WTC11 (cell line): Measurements from ENCODE around the gene ATP1A4. TPM values are rescaled to one million over a fixed set of nuclear protein-coding genes. Genes with fewer than 3 reads are reported as not detected.
A peak's percentile ranks its signal among the peaks of the same experiment; 100 is the strongest.

Experiments used
- ATAC-seq: fragments of 200-7000 bp; cut with Tn5 transposase; 2 replicates; pipeline ENCODE4 v1.10.0; 2021; ENCODE audit warnings: mild to moderate bottlenecking, moderate library complexity
- Bru-seq: library from RNA; stranded (reverse); fragments of 400-500 nt; gene quantifications from one replicate; lab custom pipeline; 2021; lab: Mats Ljungman, UMichigan
- CTCF ChIA-PET: fragments of 300-600 bp; sonication (Branson Sonifier 250); formaldehyde crosslinking; loops from one replicate; lab custom pipeline; 2021; ENCODE audit warnings: antibody characterized with exemption; lab: Charles Lee
- POLR2A ChIA-PET: fragments of 350-600 bp; sonication (Branson Sonifier 250); formaldehyde crosslinking; loops from one replicate; lab custom pipeline; 2021; ENCODE audit warnings: antibody characterized with exemption; lab: Charles Lee
- DNase-seq: peaks from one replicate; pipeline ENCODE4 v3.0.0; 2021; ENCODE audit warnings: low spot score
- H3K27ac Mint-ChIP-seq: 2 replicates; pipeline ENCODE4 v1.8.0; 2021; ENCODE audit warnings: mixed read lengths
- H3K27me3 Mint-ChIP-seq: 2 replicates; pipeline ENCODE4 v1.8.0; 2021; ENCODE audit warnings: low read depth, mild to moderate bottlenecking, moderate library complexity, mixed read lengths
- H3K36me3 Mint-ChIP-seq: 2 replicates; pipeline ENCODE4 v1.8.0; 2021; ENCODE audit warnings: mixed read lengths
- H3K4me1 Mint-ChIP-seq: 2 replicates; pipeline ENCODE4 v1.8.0; 2022; ENCODE audit warnings: mixed read lengths
- H3K4me3 Mint-ChIP-seq: 2 replicates; pipeline ENCODE4 v1.8.0; 2021; ENCODE audit warnings: mild to moderate bottlenecking, moderate library complexity, mixed read lengths
- H3K9me3 Mint-ChIP-seq: 2 replicates; pipeline ENCODE4 v1.8.0; 2021; ENCODE audit warnings: mixed read lengths
- ATF2 ChIP-seq: sonication (generic); formaldehyde crosslinking; IDR thresholded peaks from 2 replicates; pipeline ENCODE4 v1.8.1; 2022; ENCODE audit warnings: low read depth, missing genetic modification reagents, borderline replicate concordance
- CBFB ChIP-seq: sonication (generic); formaldehyde crosslinking; IDR thresholded peaks from 2 replicates; pipeline ENCODE4 v1.8.1; 2022; ENCODE audit warnings: mild to moderate bottlenecking, low read depth, missing genetic modification reagents
- ELF4 ChIP-seq: sonication (generic); formaldehyde crosslinking; IDR thresholded peaks from 2 replicates; pipeline ENCODE4 v1.8.1; 2022; ENCODE audit warnings: low read depth, mild to moderate bottlenecking, moderate library complexity, missing genetic modification reagents
- FOXJ3 ChIP-seq: sonication (generic); formaldehyde crosslinking; IDR thresholded peaks from 2 replicates; pipeline ENCODE4 v1.9.0; 2021; ENCODE audit warnings: missing genetic modification reagents, mild to moderate bottlenecking, borderline replicate concordance
- IRF2 ChIP-seq: sonication (generic); formaldehyde crosslinking; IDR thresholded peaks from 2 replicates; pipeline ENCODE4 v1.8.0; 2022; ENCODE audit warnings: low read depth, missing genetic modification reagents, borderline replicate concordance
- MLX ChIP-seq: sonication (generic); formaldehyde crosslinking; IDR thresholded peaks from 2 replicates; pipeline ENCODE4 v1.8.1; 2023; ENCODE audit warnings: mild to moderate bottlenecking, missing genetic modification reagents, moderate library complexity
- NFATC4 ChIP-seq: fragments of 250-450 bp; sonication (Bioruptor Pico); IDR thresholded peaks from 2 replicates; pipeline ENCODE4 v1.9.0; 2021; ENCODE audit warnings: mild to moderate bottlenecking
- SMAD4 ChIP-seq: sonication (generic); formaldehyde crosslinking; IDR thresholded peaks from 2 replicates; pipeline ENCODE4 v1.8.0; 2022; ENCODE audit warnings: mild to moderate bottlenecking, missing genetic modification reagents
- TP53 ChIP-seq: sonication (generic); formaldehyde crosslinking; IDR thresholded peaks from 2 replicates; pipeline ENCODE4 v1.8.1; 2023; ENCODE audit warnings: mild to moderate bottlenecking, missing genetic modification reagents
- USF1 ChIP-seq: sonication (generic); formaldehyde crosslinking; IDR thresholded peaks from 2 replicates; pipeline ENCODE4 v1.8.0; 2022; ENCODE audit warnings: mild to moderate bottlenecking, missing genetic modification reagents
- USF2 ChIP-seq: sonication (generic); formaldehyde crosslinking; IDR thresholded peaks from 2 replicates; pipeline ENCODE4 v1.8.1; 2023; ENCODE audit warnings: mild to moderate bottlenecking, missing genetic modification reagents, moderate library complexity
- ZNF121 ChIP-seq: sonication (generic); formaldehyde crosslinking; IDR thresholded peaks from 2 replicates; pipeline ENCODE4 v1.8.0; 2023; ENCODE audit warnings: missing genetic modification reagents
- ZNF138 ChIP-seq: sonication (generic); formaldehyde crosslinking; conservative IDR thresholded peaks from 2 replicates; pipeline ENCODE4 v1.8.1; 2022; ENCODE audit warnings: mild to moderate bottlenecking, moderate library complexity, missing genetic modification reagents
- long read RNA-seq, 3 experiments: library from RNA in 1 of 3; library from capped mRNA in 1 of 3; library from polyadenylated mRNA in 1 of 3; unstranded in 2 of 3; stranded (forward) in 1 of 3; transcript quantifications; one replicate each; pipeline ENCODE4 v2.0.0, GENCODE V29; 2021
- total RNA-seq: library from RNA; stranded (reverse); gene quantifications from 3 replicates; pipeline ENCODE4 v1.2.3, GENCODE V29; 2021
- TF ChIP-seq, protein P1 (sequence below): fragments of 250-450 bp; sonication (Bioruptor Pico); IDR thresholded peaks from 2 replicates; pipeline ENCODE4 v1.9.0; 2021; ENCODE audit warnings: mild to moderate bottlenecking
- TF ChIP-seq, protein P2 (sequence below): fragments of 250-450 bp; sonication (Bioruptor Pico); IDR thresholded peaks from 2 replicates; pipeline ENCODE4 v1.9.0; 2021; ENCODE audit warnings: mild to moderate bottlenecking, borderline replicate concordance
- TF ChIP-seq, protein P3 (sequence below): fragments of 250-450 bp; sonication (Bioruptor Pico); IDR thresholded peaks from 2 replicates; pipeline ENCODE4 v1.8.0; 2021; ENCODE audit warnings: mild to moderate bottlenecking
- TF ChIP-seq, protein P4 (sequence below): sonication (generic); formaldehyde crosslinking; IDR thresholded peaks from 2 replicates; pipeline ENCODE4 v1.8.1; 2022; ENCODE audit warnings: mild to moderate bottlenecking, missing genetic modification reagents, moderate library complexity, borderline replicate concordance

ATP1A4 gene
- total RNA-seq (0.37 to 0.78 TPM (median 0.55 TPM) in 3 replicates), Bru-seq, nascent RNA (percentile 16 among the genes with signal in this experiment)
- long read RNA-seq, experiment 1, partial matches to known transcripts = 1 of 4 reads
- long read RNA-seq, experiment 1, other reads (novel, unspliced or antisense) = 3 of 4 reads
- long read RNA-seq, experiment 2 = 0 reads
- long read RNA-seq, experiment 3, partial matches to known transcripts = 0 of 1 reads
- long read RNA-seq, experiment 3, other reads (novel, unspliced or antisense) = 1 of 1 reads

- H3K27me3 Mint-ChIP-seq = no peaks in the 10 kb centered on the region; the same call in 1 of the 2 replicates
- H3K4me3 Mint-ChIP-seq = no peak within 1 kb of the TSS
- CTCF ChIA-PET = interaction anchor here (1.4 to 2.7 kb wide), 3 partner anchors 11 to 140 kb away, joined by 3 to 10 read pairs (median 7); no protein-coding TSS in a partner anchor
- TF ChIP-seq ZNF138 (CRISPR knock-in tag) (no peak), MLX (CRISPR knock-in tag) (no peak), CBFB (CRISPR knock-in tag) (no peak)
- TF ChIP-seq, protein P1, sequence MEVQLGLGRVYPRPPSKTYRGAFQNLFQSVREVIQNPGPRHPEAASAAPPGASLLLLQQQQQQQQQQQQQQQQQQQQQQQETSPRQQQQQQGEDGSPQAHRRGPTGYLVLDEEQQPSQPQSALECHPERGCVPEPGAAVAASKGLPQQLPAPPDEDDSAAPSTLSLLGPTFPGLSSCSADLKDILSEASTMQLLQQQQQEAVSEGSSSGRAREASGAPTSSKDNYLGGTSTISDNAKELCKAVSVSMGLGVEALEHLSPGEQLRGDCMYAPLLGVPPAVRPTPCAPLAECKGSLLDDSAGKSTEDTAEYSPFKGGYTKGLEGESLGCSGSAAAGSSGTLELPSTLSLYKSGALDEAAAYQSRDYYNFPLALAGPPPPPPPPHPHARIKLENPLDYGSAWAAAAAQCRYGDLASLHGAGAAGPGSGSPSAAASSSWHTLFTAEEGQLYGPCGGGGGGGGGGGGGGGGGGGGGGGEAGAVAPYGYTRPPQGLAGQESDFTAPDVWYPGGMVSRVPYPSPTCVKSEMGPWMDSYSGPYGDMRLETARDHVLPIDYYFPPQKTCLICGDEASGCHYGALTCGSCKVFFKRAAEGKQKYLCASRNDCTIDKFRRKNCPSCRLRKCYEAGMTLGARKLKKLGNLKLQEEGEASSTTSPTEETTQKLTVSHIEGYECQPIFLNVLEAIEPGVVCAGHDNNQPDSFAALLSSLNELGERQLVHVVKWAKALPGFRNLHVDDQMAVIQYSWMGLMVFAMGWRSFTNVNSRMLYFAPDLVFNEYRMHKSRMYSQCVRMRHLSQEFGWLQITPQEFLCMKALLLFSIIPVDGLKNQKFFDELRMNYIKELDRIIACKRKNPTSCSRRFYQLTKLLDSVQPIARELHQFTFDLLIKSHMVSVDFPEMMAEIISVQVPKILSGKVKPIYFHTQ (CRISPR knock-in tag) = no peak
- ATAC-seq (no peak), DNase-seq (no peak)
- POLR2A ChIA-PET = interaction anchor here (1.0 kb wide), 1 partner anchor 10 kb away, joined by 5 read pairs; no protein-coding TSS in a partner anchor
- H3K27ac Mint-ChIP-seq = no peak within 1 kb of the TSS; the same call in 1 of the 2 replicates
- no peaks in the 10 kb centered on the region for H3K36me3 Mint-ChIP-seq
- no peaks in the 10 kb centered on the region for H3K4me1 Mint-ChIP-seq
- no peaks in the 10 kb centered on the region for H3K9me3 Mint-ChIP-seq
Observed at GRCh38 chr1:160151303-160151702, at the start of gene ATP1A4. ATP1A4 (plus strand) TSS chr1:160151603; CDS start chr1:160152041, 438 bp downstream.

- ChIA-PET POLR2A (no interaction called here), CTCF (interaction anchor here (0.5 to 9.3 kb wide), 32 partner anchors 8 to 1077 kb away, joined by 3 to 109 read pairs (median 8); partner anchors contain the start of genes ATP1A2, CASQ1 and PEX19)
- H3K9me3 Mint-ChIP-seq = no peaks in the 10 kb centered on the region
- no peaks in the 10 kb centered on the region for H3K36me3 Mint-ChIP-seq
- H3K27ac Mint-ChIP-seq = no peak overlapping the region
- ATAC-seq (no peak), DNase-seq (no peak)
- H3K27me3 Mint-ChIP-seq = peaks cover 7% of the 10 kb centered on the region; the same call in 1 of the 2 replicates
- H3K4me3 Mint-ChIP-seq = no peak overlapping the region
- peaks cover 50% of the 10 kb centered on the region for H3K4me1 Mint-ChIP-seq
- TF ChIP-seq ATF2 (CRISPR knock-in tag) (no peak), IRF2 (CRISPR knock-in tag) (no peak), SMAD4 (no peak), ZNF121 (no peak), USF2 (CRISPR knock-in tag) (no peak), TP53 (CRISPR knock-in tag) (no peak), USF1 (no peak), ELF4 (no peak), NFATC4 (CRISPR knock-in tag) (no peak), FOXJ3 (CRISPR knock-in tag) (no peak)
- TF ChIP-seq, protein P2, sequence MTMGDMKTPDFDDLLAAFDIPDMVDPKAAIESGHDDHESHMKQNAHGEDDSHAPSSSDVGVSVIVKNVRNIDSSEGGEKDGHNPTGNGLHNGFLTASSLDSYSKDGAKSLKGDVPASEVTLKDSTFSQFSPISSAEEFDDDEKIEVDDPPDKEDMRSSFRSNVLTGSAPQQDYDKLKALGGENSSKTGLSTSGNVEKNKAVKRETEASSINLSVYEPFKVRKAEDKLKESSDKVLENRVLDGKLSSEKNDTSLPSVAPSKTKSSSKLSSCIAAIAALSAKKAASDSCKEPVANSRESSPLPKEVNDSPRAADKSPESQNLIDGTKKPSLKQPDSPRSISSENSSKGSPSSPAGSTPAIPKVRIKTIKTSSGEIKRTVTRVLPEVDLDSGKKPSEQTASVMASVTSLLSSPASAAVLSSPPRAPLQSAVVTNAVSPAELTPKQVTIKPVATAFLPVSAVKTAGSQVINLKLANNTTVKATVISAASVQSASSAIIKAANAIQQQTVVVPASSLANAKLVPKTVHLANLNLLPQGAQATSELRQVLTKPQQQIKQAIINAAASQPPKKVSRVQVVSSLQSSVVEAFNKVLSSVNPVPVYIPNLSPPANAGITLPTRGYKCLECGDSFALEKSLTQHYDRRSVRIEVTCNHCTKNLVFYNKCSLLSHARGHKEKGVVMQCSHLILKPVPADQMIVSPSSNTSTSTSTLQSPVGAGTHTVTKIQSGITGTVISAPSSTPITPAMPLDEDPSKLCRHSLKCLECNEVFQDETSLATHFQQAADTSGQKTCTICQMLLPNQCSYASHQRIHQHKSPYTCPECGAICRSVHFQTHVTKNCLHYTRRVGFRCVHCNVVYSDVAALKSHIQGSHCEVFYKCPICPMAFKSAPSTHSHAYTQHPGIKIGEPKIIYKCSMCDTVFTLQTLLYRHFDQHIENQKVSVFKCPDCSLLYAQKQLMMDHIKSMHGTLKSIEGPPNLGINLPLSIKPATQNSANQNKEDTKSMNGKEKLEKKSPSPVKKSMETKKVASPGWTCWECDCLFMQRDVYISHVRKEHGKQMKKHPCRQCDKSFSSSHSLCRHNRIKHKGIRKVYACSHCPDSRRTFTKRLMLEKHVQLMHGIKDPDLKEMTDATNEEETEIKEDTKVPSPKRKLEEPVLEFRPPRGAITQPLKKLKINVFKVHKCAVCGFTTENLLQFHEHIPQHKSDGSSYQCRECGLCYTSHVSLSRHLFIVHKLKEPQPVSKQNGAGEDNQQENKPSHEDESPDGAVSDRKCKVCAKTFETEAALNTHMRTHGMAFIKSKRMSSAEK = no peak
- TF ChIP-seq, protein P3, sequence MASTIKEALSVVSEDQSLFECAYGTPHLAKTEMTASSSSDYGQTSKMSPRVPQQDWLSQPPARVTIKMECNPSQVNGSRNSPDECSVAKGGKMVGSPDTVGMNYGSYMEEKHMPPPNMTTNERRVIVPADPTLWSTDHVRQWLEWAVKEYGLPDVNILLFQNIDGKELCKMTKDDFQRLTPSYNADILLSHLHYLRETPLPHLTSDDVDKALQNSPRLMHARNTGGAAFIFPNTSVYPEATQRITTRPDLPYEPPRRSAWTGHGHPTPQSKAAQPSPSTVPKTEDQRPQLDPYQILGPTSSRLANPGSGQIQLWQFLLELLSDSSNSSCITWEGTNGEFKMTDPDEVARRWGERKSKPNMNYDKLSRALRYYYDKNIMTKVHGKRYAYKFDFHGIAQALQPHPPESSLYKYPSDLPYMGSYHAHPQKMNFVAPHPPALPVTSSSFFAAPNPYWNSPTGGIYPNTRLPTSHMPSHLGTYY (CRISPR knock-in tag) = no peak
- TF ChIP-seq, protein P4, sequence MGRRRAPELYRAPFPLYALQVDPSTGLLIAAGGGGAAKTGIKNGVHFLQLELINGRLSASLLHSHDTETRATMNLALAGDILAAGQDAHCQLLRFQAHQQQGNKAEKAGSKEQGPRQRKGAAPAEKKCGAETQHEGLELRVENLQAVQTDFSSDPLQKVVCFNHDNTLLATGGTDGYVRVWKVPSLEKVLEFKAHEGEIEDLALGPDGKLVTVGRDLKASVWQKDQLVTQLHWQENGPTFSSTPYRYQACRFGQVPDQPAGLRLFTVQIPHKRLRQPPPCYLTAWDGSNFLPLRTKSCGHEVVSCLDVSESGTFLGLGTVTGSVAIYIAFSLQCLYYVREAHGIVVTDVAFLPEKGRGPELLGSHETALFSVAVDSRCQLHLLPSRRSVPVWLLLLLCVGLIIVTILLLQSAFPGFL (CRISPR knock-in tag) = no peak
Observed at GRCh38 chr1:160101717-160102522, 49.5 kb upstream of the ATP1A4 start.
